ENCODE results near the gene GCAT. TPM values are rescaled to one million over a fixed set of nuclear protein-coding genes. Genes with fewer than 3 reads are reported as not detected.

Gene GCAT
- total and polyA plus RNA-seq, 9 of the 15 experiments (the other 6 are each of a cell fraction or from before 2014, with no cell fraction given) = 1.9 to 69.9 (median 26.4) TPM

DNA sequence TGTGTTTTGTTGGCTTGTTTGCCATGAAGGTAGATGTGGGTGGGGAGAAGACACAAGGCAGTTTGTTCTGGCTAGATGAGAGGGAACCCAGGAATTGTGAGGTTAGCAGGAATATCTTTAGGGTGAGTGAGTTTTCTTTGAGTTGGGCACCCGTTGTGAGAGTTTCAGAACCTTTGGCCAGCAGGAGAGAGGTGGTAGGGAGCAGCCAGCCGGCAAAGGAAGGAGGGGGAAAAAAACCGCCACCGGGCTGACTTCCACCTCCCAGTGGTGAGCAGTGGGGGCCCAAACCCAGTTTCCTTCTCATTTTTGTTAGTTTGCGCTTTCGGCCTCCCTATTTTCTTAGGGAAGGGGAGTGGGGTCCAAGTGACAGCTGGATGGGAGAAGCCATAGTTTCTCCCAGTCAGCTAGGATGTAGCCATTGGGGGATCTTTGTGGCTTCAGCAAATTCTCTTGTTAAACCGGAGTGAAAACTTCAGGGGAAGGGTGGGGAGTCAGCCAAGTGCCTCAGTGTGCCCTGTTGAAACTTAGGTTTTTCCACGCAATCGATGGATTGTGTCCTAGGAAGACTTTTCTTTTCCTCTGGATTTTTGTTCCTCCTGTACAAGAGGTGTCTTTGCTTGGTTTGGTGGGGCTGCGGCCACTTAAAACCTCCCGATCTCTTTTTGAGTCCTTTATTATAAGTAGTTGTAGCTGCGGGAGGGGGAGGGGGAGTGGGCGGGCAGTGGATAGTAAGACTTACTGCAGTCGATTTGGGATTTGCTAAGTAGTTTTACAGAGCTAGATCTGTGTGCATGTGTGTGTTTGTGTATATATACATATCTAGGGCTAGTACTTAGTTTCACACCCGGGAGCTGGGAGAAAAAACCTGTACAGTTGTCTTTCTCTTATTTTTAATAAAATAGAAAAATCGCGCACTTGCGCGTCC is 1.1 kb upstream of the GCAT start (continued):
- TF ChIP-seq SMARCC2 (IDR thresholded peaks at IDR 0.05; ENCODE audit: low read depth) = no peak
- no peak for TF ChIP-seq RBM15 (IDR thresholded peaks at IDR 0.05; ENCODE audit: insufficient read depth, low read length)
- TF ChIP-seq NRF1 (conservative IDR thresholded peaks at IDR 0.05 in 1 of 2, IDR thresholded peaks at IDR 0.05 in 1 of 2) = no peak
- TF ChIP-seq, protein P1, sequence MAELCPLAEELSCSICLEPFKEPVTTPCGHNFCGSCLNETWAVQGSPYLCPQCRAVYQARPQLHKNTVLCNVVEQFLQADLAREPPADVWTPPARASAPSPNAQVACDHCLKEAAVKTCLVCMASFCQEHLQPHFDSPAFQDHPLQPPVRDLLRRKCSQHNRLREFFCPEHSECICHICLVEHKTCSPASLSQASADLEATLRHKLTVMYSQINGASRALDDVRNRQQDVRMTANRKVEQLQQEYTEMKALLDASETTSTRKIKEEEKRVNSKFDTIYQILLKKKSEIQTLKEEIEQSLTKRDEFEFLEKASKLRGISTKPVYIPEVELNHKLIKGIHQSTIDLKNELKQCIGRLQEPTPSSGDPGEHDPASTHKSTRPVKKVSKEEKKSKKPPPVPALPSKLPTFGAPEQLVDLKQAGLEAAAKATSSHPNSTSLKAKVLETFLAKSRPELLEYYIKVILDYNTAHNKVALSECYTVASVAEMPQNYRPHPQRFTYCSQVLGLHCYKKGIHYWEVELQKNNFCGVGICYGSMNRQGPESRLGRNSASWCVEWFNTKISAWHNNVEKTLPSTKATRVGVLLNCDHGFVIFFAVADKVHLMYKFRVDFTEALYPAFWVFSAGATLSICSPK (IDR thresholded peaks at IDR 0.05; ENCODE audit: borderline replicate concordance) = no peak
- 0 out of 2 replicates have a peak, but pooled peaks have one; percentile 12 for TF ChIP-seq POLR2H (tag; IDR thresholded peaks at IDR 0.05; ENCODE audit: low read depth)
- TF ChIP-seq, protein P2, sequence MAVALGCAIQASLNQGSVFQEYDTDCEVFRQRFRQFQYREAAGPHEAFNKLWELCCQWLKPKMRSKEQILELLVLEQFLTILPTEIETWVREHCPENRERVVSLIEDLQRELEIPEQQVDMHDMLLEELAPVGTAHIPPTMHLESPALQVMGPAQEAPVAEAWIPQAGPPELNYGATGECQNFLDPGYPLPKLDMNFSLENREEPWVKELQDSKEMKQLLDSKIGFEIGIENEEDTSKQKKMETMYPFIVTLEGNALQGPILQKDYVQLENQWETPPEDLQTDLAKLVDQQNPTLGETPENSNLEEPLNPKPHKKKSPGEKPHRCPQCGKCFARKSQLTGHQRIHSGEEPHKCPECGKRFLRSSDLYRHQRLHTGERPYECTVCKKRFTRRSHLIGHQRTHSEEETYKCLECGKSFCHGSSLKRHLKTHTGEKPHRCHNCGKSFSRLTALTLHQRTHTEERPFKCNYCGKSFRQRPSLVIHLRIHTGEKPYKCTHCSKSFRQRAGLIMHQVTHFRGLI (CRISPR knock-in tag; IDR thresholded peaks at IDR 0.05) = no peak
- TF ChIP-seq RAD21 (CRISPR knock-in tag; conservative IDR thresholded peaks at IDR 0.05 in 1 of 2, IDR thresholded peaks at IDR 0.05 in 1 of 2) = 0 out of 4 replicates have a peak, but pooled peaks of 1 of the 2 experiments have one; percentile 2
- TF ChIP-seq, protein P3, sequence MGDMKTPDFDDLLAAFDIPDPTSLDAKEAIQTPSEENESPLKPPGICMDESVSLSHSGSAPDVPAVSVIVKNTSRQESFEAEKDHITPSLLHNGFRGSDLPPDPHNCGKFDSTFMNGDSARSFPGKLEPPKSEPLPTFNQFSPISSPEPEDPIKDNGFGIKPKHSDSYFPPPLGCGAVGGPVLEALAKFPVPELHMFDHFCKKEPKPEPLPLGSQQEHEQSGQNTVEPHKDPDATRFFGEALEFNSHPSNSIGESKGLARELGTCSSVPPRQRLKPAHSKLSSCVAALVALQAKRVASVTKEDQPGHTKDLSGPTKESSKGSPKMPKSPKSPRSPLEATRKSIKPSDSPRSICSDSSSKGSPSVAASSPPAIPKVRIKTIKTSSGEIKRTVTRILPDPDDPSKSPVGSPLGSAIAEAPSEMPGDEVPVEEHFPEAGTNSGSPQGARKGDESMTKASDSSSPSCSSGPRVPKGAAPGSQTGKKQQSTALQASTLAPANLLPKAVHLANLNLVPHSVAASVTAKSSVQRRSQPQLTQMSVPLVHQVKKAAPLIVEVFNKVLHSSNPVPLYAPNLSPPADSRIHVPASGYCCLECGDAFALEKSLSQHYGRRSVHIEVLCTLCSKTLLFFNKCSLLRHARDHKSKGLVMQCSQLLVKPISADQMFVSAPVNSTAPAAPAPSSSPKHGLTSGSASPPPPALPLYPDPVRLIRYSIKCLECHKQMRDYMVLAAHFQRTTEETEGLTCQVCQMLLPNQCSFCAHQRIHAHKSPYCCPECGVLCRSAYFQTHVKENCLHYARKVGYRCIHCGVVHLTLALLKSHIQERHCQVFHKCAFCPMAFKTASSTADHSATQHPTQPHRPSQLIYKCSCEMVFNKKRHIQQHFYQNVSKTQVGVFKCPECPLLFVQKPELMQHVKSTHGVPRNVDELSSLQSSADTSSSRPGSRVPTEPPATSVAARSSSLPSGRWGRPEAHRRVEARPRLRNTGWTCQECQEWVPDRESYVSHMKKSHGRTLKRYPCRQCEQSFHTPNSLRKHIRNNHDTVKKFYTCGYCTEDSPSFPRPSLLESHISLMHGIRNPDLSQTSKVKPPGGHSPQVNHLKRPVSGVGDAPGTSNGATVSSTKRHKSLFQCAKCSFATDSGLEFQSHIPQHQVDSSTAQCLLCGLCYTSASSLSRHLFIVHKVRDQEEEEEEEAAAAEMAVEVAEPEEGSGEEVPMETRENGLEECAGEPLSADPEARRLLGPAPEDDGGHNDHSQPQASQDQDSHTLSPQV (IDR thresholded peaks at IDR 0.05) = peak; percentile 64
- TF ChIP-seq SRSF7 (optimal IDR thresholded peaks at IDR 0.05; ENCODE audit: low read depth, low read length) = no peak
- TF ChIP-seq ZBTB7A (IDR thresholded peaks at IDR 0.05; ENCODE audit: borderline replicate concordance, control insufficient read depth, low read depth, low read length) = no peak
- TF ChIP-seq ZNF561 (CRISPR knock-in tag; conservative IDR thresholded peaks at IDR 0.05) = no peak
- 0 out of 2 replicates have a peak, but pooled peaks have one; percentile 23 for TF ChIP-seq DPF2 (IDR thresholded peaks at IDR 0.05)
- no peak for TF ChIP-seq JUND (IDR thresholded peaks at IDR 0.05; ENCODE audit: borderline replicate concordance, low read depth, low read length)
- no peak for TF ChIP-seq JUND (tag; IDR thresholded peaks at IDR 0.05; ENCODE audit: borderline replicate concordance, low read depth, low read length)
- TF ChIP-seq, protein P4, sequence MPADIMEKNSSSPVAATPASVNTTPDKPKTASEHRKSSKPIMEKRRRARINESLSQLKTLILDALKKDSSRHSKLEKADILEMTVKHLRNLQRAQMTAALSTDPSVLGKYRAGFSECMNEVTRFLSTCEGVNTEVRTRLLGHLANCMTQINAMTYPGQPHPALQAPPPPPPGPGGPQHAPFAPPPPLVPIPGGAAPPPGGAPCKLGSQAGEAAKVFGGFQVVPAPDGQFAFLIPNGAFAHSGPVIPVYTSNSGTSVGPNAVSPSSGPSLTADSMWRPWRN (IDR thresholded peaks at IDR 0.05; ENCODE audit: low read depth) = no peak
- 0 out of 2 replicates have a peak, but pooled peaks have one; percentile 6 for TF ChIP-seq ATF7 (IDR thresholded peaks at IDR 0.05)
- TF ChIP-seq CAMTA2 (CRISPR knock-in tag; conservative IDR thresholded peaks at IDR 0.05) = no peak
- TF ChIP-seq NR2C2 (CRISPR knock-in tag; IDR thresholded peaks at IDR 0.05) = no peak
- no peak for TF ChIP-seq NR2C2 (tag; IDR thresholded peaks at IDR 0.05)
